HEK293 (cell line): ENCODE results near the gene PIWIL1.

Experiments used
- CTCF ChIA-PET: fragments of 350-600 bp; formaldehyde crosslinking; extraction: SDS; loops from one replicate; lab custom pipeline; 2021; ENCODE audit warnings: antibody characterized with exemption; lab: Yijun Ruan, JAX
- POLR2A ChIA-PET: fragments of 300-600 bp; formaldehyde crosslinking; extraction: SDS; loops from one replicate; lab custom pipeline; 2020; ENCODE audit warnings: antibody characterized with exemption, inconsistent platforms; lab: Yijun Ruan, JAX
- H3K27ac ChIP-seq: fragments of 200-500 bp; sonication (Bioruptor generic); 2 replicates; pipeline ENCODE4 v1.5.1; 2014; ENCODE audit warnings: low read depth, low read length, control low read depth, inconsistent platforms; ENCODE audit errors: extremely low read depth
- H3K36me3 ChIP-seq, 2 experiments: fragments of 200-500 bp in 1 of 2; sonication (Bioruptor generic) in 1 of 2; 1 replicate in 1 of 2; 2 replicates in 1 of 2; pipeline ENCODE4 v1.5.1; 2014 to 2017; ENCODE audit warnings: inconsistent platforms in 2 of 2, low read length in 2 of 2; ENCODE audit not compliant: control insufficient read depth in 2 of 2, insufficient read depth in 1 of 2
- H3K4me1 ChIP-seq: fragments of 200-500 bp; sonication (Bioruptor generic); 2 replicates; pipeline ENCODE4 v1.5.1; 2014; ENCODE audit warnings: mild to moderate bottlenecking, low read length, inconsistent platforms; ENCODE audit not compliant: control insufficient read depth, insufficient read depth
- H3K4me3 ChIP-seq: 2 replicates; pipeline ENCODE4 v1.5.1; 2011; ENCODE audit warnings: low read depth, mild to moderate bottlenecking, control low read depth, low read length, moderate library complexity
- H3K9me3 ChIP-seq: fragments of 200-500 bp; sonication (Bioruptor generic); 2 replicates; pipeline ENCODE4 v1.5.1; 2014; ENCODE audit warnings: low read depth, low read length, inconsistent platforms; ENCODE audit not compliant: control insufficient read depth, insufficient read depth
- BCL11A ChIP-seq: fragments of 450-650 bp; formaldehyde crosslinking; IDR thresholded peaks from 2 replicates; pipeline ENCODE4 v1.5.1; 2016; ENCODE audit warnings: low read depth, missing biosample characterization, missing genetic modification characterization
- EGR2 ChIP-seq: fragments of 450-650 bp; formaldehyde crosslinking; IDR thresholded peaks from 2 replicates; pipeline ENCODE4 v1.5.1; 2016; ENCODE audit warnings: low read depth, missing biosample characterization, missing genetic modification characterization
- KLF10 ChIP-seq: fragments of 450-650 bp; IDR thresholded peaks from 2 replicates; pipeline ENCODE4 v1.5.1; 2018; ENCODE audit warnings: missing biosample characterization, mild to moderate bottlenecking, missing genetic modification characterization
- KLF8 ChIP-seq: fragments of 450-650 bp; formaldehyde crosslinking; IDR thresholded peaks from 2 replicates; pipeline ENCODE4 v1.5.1; 2016; ENCODE audit warnings: missing biosample characterization, missing genetic modification characterization
- TRIM28 ChIP-seq: IDR thresholded peaks from 2 replicates; pipeline ENCODE4 v1.6.1; 2011; ENCODE audit warnings: low read length, control low read depth, borderline replicate concordance
- ZBTB20 ChIP-seq: fragments of 450-650 bp; formaldehyde crosslinking; IDR thresholded peaks from 2 replicates; pipeline ENCODE4 v1.5.1; 2016; ENCODE audit warnings: missing biosample characterization, missing genetic modification characterization
- ZBTB44 ChIP-seq: fragments of 450-650 bp; IDR thresholded peaks from 2 replicates; pipeline ENCODE4 v1.5.1; 2018; ENCODE audit warnings: missing biosample characterization, mild to moderate bottlenecking, missing genetic modification characterization
- ZBTB48 ChIP-seq: fragments of 450-650 bp; formaldehyde crosslinking; IDR thresholded peaks from 2 replicates; pipeline ENCODE4 v1.5.1; 2016; ENCODE audit warnings: missing biosample characterization, missing genetic modification characterization
- ZBTB8A ChIP-seq: fragments of 450-650 bp; formaldehyde crosslinking; IDR thresholded peaks from 2 replicates; pipeline ENCODE4 v1.5.1; 2016; ENCODE audit warnings: missing biosample characterization, missing genetic modification characterization
- ZEB2 ChIP-seq: fragments of 450-650 bp; formaldehyde crosslinking; IDR thresholded peaks from 2 replicates; pipeline ENCODE4 v1.5.1; 2016; ENCODE audit warnings: missing biosample characterization, missing genetic modification characterization
- ZFP37 ChIP-seq: fragments of 450-650 bp; formaldehyde crosslinking; IDR thresholded peaks from 2 replicates; pipeline ENCODE4 v1.5.1; 2016; ENCODE audit warnings: missing biosample characterization, missing genetic modification characterization
- ZNF10 ChIP-seq: fragments of 450-650 bp; formaldehyde crosslinking; IDR thresholded peaks from 2 replicates; pipeline ENCODE4 v1.5.1; 2017; ENCODE audit warnings: missing biosample characterization, missing genetic modification characterization
- ZNF169 ChIP-seq: fragments of 450-650 bp; formaldehyde crosslinking; IDR thresholded peaks from 2 replicates; pipeline ENCODE4 v1.5.1; 2016; ENCODE audit warnings: missing biosample characterization, missing genetic modification characterization
- ZNF175 ChIP-seq: fragments of 450-650 bp; formaldehyde crosslinking; IDR thresholded peaks from 2 replicates; pipeline ENCODE4 v1.5.1; 2016; ENCODE audit warnings: missing biosample characterization, missing genetic modification characterization
- ZNF239 ChIP-seq: fragments of 450-650 bp; formaldehyde crosslinking; IDR thresholded peaks from 2 replicates; pipeline ENCODE4 v1.5.1; 2016; ENCODE audit warnings: missing biosample characterization, missing genetic modification characterization
- ZNF311 ChIP-seq: fragments of 450-650 bp; formaldehyde crosslinking; IDR thresholded peaks from 2 replicates; pipeline ENCODE4 v1.5.1; 2017; ENCODE audit warnings: missing biosample characterization, missing genetic modification characterization, borderline replicate concordance
- ZNF341 ChIP-seq: fragments of 450-650 bp; formaldehyde crosslinking; IDR thresholded peaks from 2 replicates; pipeline ENCODE4; 2016; ENCODE audit warnings: low read depth, missing biosample characterization, missing genetic modification characterization
- ZNF404 ChIP-seq: fragments of 450-650 bp; formaldehyde crosslinking; IDR thresholded peaks from 2 replicates; pipeline ENCODE4 v1.5.1; 2017; ENCODE audit warnings: missing biosample characterization, missing genetic modification characterization
- ZNF513 ChIP-seq: fragments of 450-650 bp; IDR thresholded peaks from 2 replicates; pipeline ENCODE4 v1.5.1; 2018; ENCODE audit warnings: missing biosample characterization, missing genetic modification characterization
- ZNF776 ChIP-seq: fragments of 450-650 bp; formaldehyde crosslinking; IDR thresholded peaks from 2 replicates; pipeline ENCODE4 v1.5.0; 2017; ENCODE audit warnings: missing biosample characterization, missing genetic modification characterization, borderline replicate concordance
- ZNF837 ChIP-seq: fragments of 450-650 bp; formaldehyde crosslinking; IDR thresholded peaks from 2 replicates; pipeline ENCODE4 v1.5.1; 2016; ENCODE audit warnings: missing biosample characterization, missing genetic modification characterization
- TF ChIP-seq, protein P1 (sequence below): fragments of 450-650 bp; formaldehyde crosslinking; IDR thresholded peaks from 2 replicates; pipeline ENCODE4 v1.5.0; 2017; ENCODE audit warnings: missing biosample characterization, missing genetic modification characterization, borderline replicate concordance

The PIWIL1 gene

GRCh38 chr12:130372936-130373335, 35.2 kb downstream of the PIWIL1 start:
- POLR2A ChIA-PET: no interaction called here
- Histone ChIP-seq H3K4me3 (no peak overlapping the region), H3K36me3 (no peaks in the 10 kb centered on the region), H3K9me3 (no peaks in the 10 kb centered on the region), H3K27ac (no peak overlapping the region), H3K4me1 (no peaks in the 10 kb centered on the region)
- TF ChIP-seq ZBTB20 (tag by site-specific recombination) (no peak), ZNF311 (tag by site-specific recombination) (no peak), ZNF404 (no peak), ZBTB44 (no peak)
- TF ChIP-seq, protein P1, sequence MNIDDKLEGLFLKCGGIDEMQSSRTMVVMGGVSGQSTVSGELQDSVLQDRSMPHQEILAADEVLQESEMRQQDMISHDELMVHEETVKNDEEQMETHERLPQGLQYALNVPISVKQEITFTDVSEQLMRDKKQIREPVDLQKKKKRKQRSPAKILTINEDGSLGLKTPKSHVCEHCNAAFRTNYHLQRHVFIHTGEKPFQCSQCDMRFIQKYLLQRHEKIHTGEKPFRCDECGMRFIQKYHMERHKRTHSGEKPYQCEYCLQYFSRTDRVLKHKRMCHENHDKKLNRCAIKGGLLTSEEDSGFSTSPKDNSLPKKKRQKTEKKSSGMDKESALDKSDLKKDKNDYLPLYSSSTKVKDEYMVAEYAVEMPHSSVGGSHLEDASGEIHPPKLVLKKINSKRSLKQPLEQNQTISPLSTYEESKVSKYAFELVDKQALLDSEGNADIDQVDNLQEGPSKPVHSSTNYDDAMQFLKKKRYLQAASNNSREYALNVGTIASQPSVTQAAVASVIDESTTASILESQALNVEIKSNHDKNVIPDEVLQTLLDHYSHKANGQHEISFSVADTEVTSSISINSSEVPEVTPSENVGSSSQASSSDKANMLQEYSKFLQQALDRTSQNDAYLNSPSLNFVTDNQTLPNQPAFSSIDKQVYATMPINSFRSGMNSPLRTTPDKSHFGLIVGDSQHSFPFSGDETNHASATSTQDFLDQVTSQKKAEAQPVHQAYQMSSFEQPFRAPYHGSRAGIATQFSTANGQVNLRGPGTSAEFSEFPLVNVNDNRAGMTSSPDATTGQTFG (tag by site-specific recombination): no peak
- CTCF ChIA-PET: interaction anchor here (0.6 to 0.7 kb wide), 2 partner anchors 33 to 55 kb away, joined by 3 to 5 read pairs; no protein-coding TSS in a partner anchor

- ChIA-PET CTCF (interaction anchor here (0.7 kb wide), 1 partner anchor 883 kb away, joined by 3 read pairs; no protein-coding TSS in a partner anchor), POLR2A (no interaction called here)
- TF ChIP-seq KLF8 (no peak), ZNF10 (tag by site-specific recombination) (no peak), ZNF169 (tag by site-specific recombination) (no peak), ZEB2 (tag by site-specific recombination) (no peak), ZFP37 (tag by site-specific recombination) (no peak), ZNF239 (tag by site-specific recombination) (no peak), TRIM28 (no peak), EGR2 (tag by site-specific recombination) (no peak), ZBTB8A (tag by site-specific recombination) (no peak), ZNF776 (tag by site-specific recombination) (no peak), ZNF341 (no peak), ZNF175 (tag by site-specific recombination) (no peak)
Observed at GRCh38 chr12:130374083-130374482, 36.4 kb downstream of the PIWIL1 start.

GRCh38 chr12:130375296-130376287, 37.9 kb downstream of the PIWIL1 start:
- Histone ChIP-seq H3K9me3 (no peaks in the 10 kb centered on the region), H3K36me3 (no peaks in the 10 kb centered on the region), H3K4me1 (no peaks in the 10 kb centered on the region), H3K27ac (no peak overlapping the region), H3K4me3 (no peak overlapping the region)
- ChIA-PET CTCF (interaction anchor here (0.6 kb wide), 1 partner anchor 23 kb away, joined by 3 read pairs; no protein-coding TSS in a partner anchor), POLR2A (interaction anchor here (0.6 kb wide), 1 partner anchor 1491 kb away, joined by 4 read pairs; no protein-coding TSS in a partner anchor)
- TF ChIP-seq, protein P1 (tag by site-specific recombination): no peak
- TF ChIP-seq ZBTB48 (tag by site-specific recombination): no peak
- no peak for TF ChIP-seq ZNF837
- no peak for TF ChIP-seq KLF10
- no peak for TF ChIP-seq ZNF513 (tag by site-specific recombination)
- no peak for TF ChIP-seq BCL11A (tag by site-specific recombination)

More at GRCh38 chr12:130374083-130374482, 36.4 kb downstream of the PIWIL1 start:
- no peaks in the 10 kb centered on the region for H3K36me3 ChIP-seq
- no peaks in the 10 kb centered on the region for H3K9me3 ChIP-seq
- no peak overlapping the region for H3K27ac ChIP-seq
- H3K4me1 ChIP-seq: no peaks in the 10 kb centered on the region
- H3K4me3 ChIP-seq: no peak overlapping the region
